Mesenchymal stem cell (in vitro differentiated cells and primary cell): ENCODE results near the gene DBP.
A peak's percentile ranks its signal among the peaks of the same experiment; 100 is the strongest.

Experiments used
- DNase-seq: peaks from one replicate; pipeline ENCODE4 v3.0.0-alpha.2; 2013
- H2AFZ ChIP-seq: one replicate; pipeline ENCODE4 v1.6.1; 2013; ENCODE audit warnings: low read depth, mild to moderate bottlenecking, control low read depth, inconsistent platforms, low read length, moderate library complexity
- H2AK5ac ChIP-seq: 2 replicates; pipeline ENCODE4 v1.6.1; 2013; ENCODE audit warnings: low read length, moderate library complexity, mild to moderate bottlenecking, inconsistent platforms; ENCODE audit not compliant: severe bottlenecking
- H2BK120ac ChIP-seq: one replicate; pipeline ENCODE4 v1.6.1; 2013; ENCODE audit warnings: low read depth, mild to moderate bottlenecking, inconsistent platforms, low read length, moderate library complexity
- H2BK12ac ChIP-seq, 2 experiments: one replicate each; pipeline ENCODE4 v1.6.1; 2013; ENCODE audit warnings: inconsistent platforms in 2 of 2, low read length in 2 of 2, mild to moderate bottlenecking in 2 of 2, moderate library complexity in 2 of 2, control low read depth in 1 of 2
- H2BK15ac ChIP-seq: one replicate; pipeline ENCODE4 v1.6.1; 2013; ENCODE audit warnings: mild to moderate bottlenecking, low read depth, inconsistent platforms; ENCODE audit not compliant: poor library complexity, severe bottlenecking
- H2BK5ac ChIP-seq: 2 replicates; pipeline ENCODE4 v1.6.1; 2013; ENCODE audit warnings: low read depth, mild to moderate bottlenecking, low read length, control low read depth, inconsistent platforms; ENCODE audit not compliant: poor library complexity, severe bottlenecking
- H3K14ac ChIP-seq, 2 experiments: one replicate each; pipeline ENCODE4 v1.6.1; 2013; ENCODE audit warnings: inconsistent platforms in 2 of 2, low read length in 2 of 2, control low read depth in 1 of 2, mild to moderate bottlenecking in 1 of 2, moderate library complexity in 1 of 2
- H3K18ac ChIP-seq, 2 experiments: one replicate each; pipeline ENCODE4 v1.6.1; 2013; ENCODE audit warnings: inconsistent platforms in 2 of 2, low read length in 2 of 2, control low read depth in 1 of 2, low read depth in 1 of 2, mild to moderate bottlenecking in 1 of 2
- H3K23ac ChIP-seq, 2 experiments: one replicate each; pipeline ENCODE4 v1.6.1; 2013; ENCODE audit warnings: inconsistent platforms in 2 of 2, low read length in 2 of 2, mild to moderate bottlenecking in 2 of 2, moderate library complexity in 2 of 2, control low read depth in 1 of 2
- H3K27ac ChIP-seq: 2 replicates; pipeline ENCODE4 v1.5.1; 2013; ENCODE audit warnings: mild to moderate bottlenecking, moderate library complexity, low read length, control low read depth, inconsistent platforms; ENCODE audit not compliant: poor library complexity, severe bottlenecking
- H3K27me3 ChIP-seq, 2 experiments: 2 replicates each; pipeline versions ENCODE4 v1.6.1 to v1.7.0; 2013; ENCODE audit warnings: low read length in 2 of 2, mild to moderate bottlenecking in 2 of 2, moderate library complexity in 2 of 2, control low read depth in 1 of 2, inconsistent platforms in 1 of 2; ENCODE audit not compliant: control insufficient read depth in 1 of 2, insufficient read depth in 1 of 2
- H3K36me3 ChIP-seq, 2 experiments: 2 replicates each; pipeline versions ENCODE4 v1.6.1 to v1.7.0; 2013; ENCODE audit warnings: low read length in 2 of 2, control low read depth in 1 of 2, inconsistent platforms in 1 of 2, low read depth in 1 of 2, mild to moderate bottlenecking in 1 of 2; ENCODE audit not compliant: insufficient read depth in 2 of 2, control insufficient read depth in 1 of 2
- H3K4ac ChIP-seq, 2 experiments: one replicate each; pipeline ENCODE4 v1.6.1; 2013; ENCODE audit warnings: inconsistent platforms in 2 of 2, low read length in 2 of 2, mild to moderate bottlenecking in 2 of 2, moderate library complexity in 2 of 2, control low read depth in 1 of 2, low read depth in 1 of 2
- H3K4me1 ChIP-seq: 2 replicates; pipeline ENCODE4 v1.6.1; 2013; ENCODE audit warnings: low read depth, low read length, control low read depth; ENCODE audit not compliant: control insufficient read depth, insufficient read depth
- H3K4me2 ChIP-seq: 2 replicates; pipeline ENCODE4 v1.6.1; 2013; ENCODE audit warnings: low read length, mild to moderate bottlenecking, inconsistent platforms; ENCODE audit not compliant: poor library complexity, severe bottlenecking
- H3K4me3 ChIP-seq, 2 experiments: 2 replicates each; pipeline versions ENCODE4 v1.5.1 to v1.7.0; 2013; ENCODE audit warnings: low read length in 2 of 2, mild to moderate bottlenecking in 2 of 2, control low read depth in 1 of 2, low read depth in 1 of 2; ENCODE audit not compliant: insufficient read depth in 1 of 2
- H3K79me1 ChIP-seq: replicated peaks from 2 replicates; pipeline ENCODE4 v1.6.1; 2013; ENCODE audit warnings: mild to moderate bottlenecking, control low read depth, low read length, inconsistent platforms; ENCODE audit not compliant: poor library complexity, severe bottlenecking
- H3K9ac ChIP-seq: 2 replicates; pipeline ENCODE4 v1.7.0; 2013; ENCODE audit warnings: mild to moderate bottlenecking, low read length, moderate library complexity
- H3K9me3 ChIP-seq: 2 replicates; pipeline ENCODE4 v1.7.0; 2013; ENCODE audit warnings: mild to moderate bottlenecking, low read length; ENCODE audit not compliant: control insufficient read depth
- H4K8ac ChIP-seq: one replicate; pipeline ENCODE4 v1.6.1; 2013; ENCODE audit warnings: inconsistent platforms, mild to moderate bottlenecking, low read length, moderate library complexity
- H4K91ac ChIP-seq: one replicate; pipeline ENCODE4 v1.6.1; 2013; ENCODE audit warnings: mild to moderate bottlenecking, low read length, inconsistent platforms
- WGBS: methylation state at CpG from one replicate; pipeline ENCODE4 v1.1.7; 2013; ENCODE audit warnings: mixed read lengths; 5-methylcytosine and 5-hydroxymethylcytosine counted together

The DBP gene

GRCh38 chr19:48588670-48589401 lies 48.3 kb downstream of the DBP start:
- peak overlapping the region in 1 of 2 experiments; percentile 91 for H3K14ac ChIP-seq
- peak overlapping the region; percentile 90 for H2AFZ ChIP-seq
- H3K23ac ChIP-seq = no peak overlapping the region
- 5% methylated on average over 36 of the region's 36 CpGs for WGBS
- peak overlapping the region; percentile 18 to 48 for H3K18ac ChIP-seq
- H3K27me3 ChIP-seq = peaks cover 0 to 11% of the 10 kb centered on the region in 2 experiments
- H2BK5ac ChIP-seq = no peak overlapping the region
- peak overlapping the region; percentile 99 for H2BK15ac ChIP-seq
- peak overlapping the region; percentile 64 for H3K4me2 ChIP-seq
- peak; percentile 85 for DNase-seq
- H2BK12ac ChIP-seq = peak overlapping the region in 1 of 2 experiments; percentile 59
- no peaks in the 10 kb centered on the region for H3K79me1 ChIP-seq
- peak overlapping the region; percentile 70 for H4K91ac ChIP-seq
- H2AK5ac ChIP-seq = no peak overlapping the region
- H3K4ac ChIP-seq = peak overlapping the region in 1 of 2 experiments; percentile 4
- no peak overlapping the region for H2BK120ac ChIP-seq
- no peaks in the 10 kb centered on the region for H3K36me3 ChIP-seq
- peak overlapping the region; percentile 43 to 68 for H3K4me3 ChIP-seq
- H3K9ac ChIP-seq = peak overlapping the region; percentile 63
- no peaks in the 10 kb centered on the region for H3K9me3 ChIP-seq
- H3K27ac ChIP-seq = no peak overlapping the region
- peak overlapping the region; percentile 93 for H4K8ac ChIP-seq
- H3K4me1 ChIP-seq = peaks cover 6% of the 10 kb centered on the region

- Histone ChIP-seq H3K4ac (no peak overlapping the region), H2AK5ac (no peak overlapping the region), H3K9me3 (no peaks in the 10 kb centered on the region), H3K79me1 (no peaks in the 10 kb centered on the region), H3K27me3 (peaks cover 0 to 11% of the 10 kb centered on the region in 2 experiments), H2BK120ac (no peak overlapping the region), H2BK5ac (no peak overlapping the region), H3K36me3 (no peaks in the 10 kb centered on the region), H2BK15ac (no peak overlapping the region), H3K9ac (no peak overlapping the region), H3K18ac (peak overlapping the region in 1 of 2 experiments; percentile 2), H4K91ac (no peak overlapping the region), H3K14ac (no peak overlapping the region), H3K4me3 (no peak overlapping the region), H2AFZ (no peak overlapping the region), H3K23ac (no peak overlapping the region), H3K27ac (no peak overlapping the region), H3K4me1 (peaks cover 6% of the 10 kb centered on the region), H3K4me2 (no peak overlapping the region), H4K8ac (no peak overlapping the region), H2BK12ac (peak overlapping the region in 1 of 2 experiments; percentile 5)
- no peak for DNase-seq
- WGBS = 93% methylated on average over 3 of the region's 3 CpGs
Measured at GRCh38 chr19:48587387-48587786, 49.8 kb downstream of the DBP start.

GRCh38 chr19:48582168-48582567 lies 55.0 kb downstream of the DBP start:
- peaks cover 1% of the 10 kb centered on the region for H3K4me1 ChIP-seq
- H2BK15ac ChIP-seq = no peak overlapping the region
- no peak overlapping the region for H2AFZ ChIP-seq
- no peaks in the 10 kb centered on the region for H3K9me3 ChIP-seq
- no peak overlapping the region for H3K27ac ChIP-seq
- no peaks in the 10 kb centered on the region for H3K79me1 ChIP-seq
- WGBS = 100% methylated on average over 1 of the region's 2 CpGs
- no peak overlapping the region for H2BK120ac ChIP-seq
- H4K91ac ChIP-seq = no peak overlapping the region
- H3K18ac ChIP-seq = no peak overlapping the region
- no peak overlapping the region for H4K8ac ChIP-seq
- H3K14ac ChIP-seq = no peak overlapping the region
- H3K4ac ChIP-seq = no peak overlapping the region
- no peak overlapping the region for H2BK5ac ChIP-seq
- H3K36me3 ChIP-seq = no peaks in the 10 kb centered on the region
- no peak overlapping the region for H3K4me2 ChIP-seq
- H3K27me3 ChIP-seq = peaks cover 0 to 8% of the 10 kb centered on the region in 2 experiments
- no peak overlapping the region for H3K23ac ChIP-seq
- no peak for DNase-seq
- H3K4me3 ChIP-seq = no peak overlapping the region
- H3K9ac ChIP-seq = no peak overlapping the region
- no peak overlapping the region for H2BK12ac ChIP-seq
- no peak overlapping the region for H2AK5ac ChIP-seq
